Central memory CD8-positive, alpha-beta T cell (primary cell): Measurements from ENCODE around the gene SPOCD1.
A peak's percentile ranks its signal among the peaks of the same experiment; 100 is the strongest.

Experiments used
- ATAC-seq: fragments of 150-1000 bp; cut with Tn5 transposase; replicated peaks from 2 replicates; pipeline ENCODE4 v1.10.0; 2022; ENCODE audit warnings: mild to moderate bottlenecking, moderate FRiP score, moderate number of reproducible peaks; ENCODE audit not compliant: poor library complexity, severe bottlenecking; ENCODE audit errors: extremely low read depth
- DNase-seq, 2 donors: peaks; one replicate each; pipeline ENCODE4 v3.0.0; 2021; ENCODE audit warnings: low spot score in 2 of 2
- H3K27ac Mint-ChIP-seq: one replicate; pipeline ENCODE4 v1.8.0; 2022; ENCODE audit warnings: low read depth, mild to moderate bottlenecking, moderate library complexity, mixed read lengths
- H3K27me3 Mint-ChIP-seq: one replicate; pipeline ENCODE4 v1.8.0; 2022; ENCODE audit warnings: mixed read lengths
- H3K36me3 Mint-ChIP-seq: one replicate; pipeline ENCODE4 v1.8.0; 2022; ENCODE audit warnings: mild to moderate bottlenecking, moderate library complexity, mixed read lengths; ENCODE audit not compliant: insufficient read depth
- H3K4me1 Mint-ChIP-seq: one replicate; pipeline ENCODE4 v1.8.0; 2022; ENCODE audit warnings: mixed read lengths
- H3K4me3 Mint-ChIP-seq: one replicate; pipeline ENCODE4 v1.8.0; 2022; ENCODE audit warnings: mild to moderate bottlenecking, moderate library complexity, mixed read lengths
- H3K9me3 Mint-ChIP-seq: one replicate; pipeline ENCODE4 v1.8.0; 2022; ENCODE audit warnings: mixed read lengths

The SPOCD1 gene

GRCh38 chr1:31815752-31816500 lies at the start of gene SPOCD1:
SPOCD1 (minus strand) TSS chr1:31816022; CDS start chr1:31815333, 689 bp downstream.
- ATAC-seq (peak; percentile 81), DNase-seq (peak; percentile 63 to 70)
- Mint-ChIP-seq H3K9me3 (no peaks in the 10 kb centered on the region), H3K4me3 (no peak within 1 kb of the TSS), H3K27ac (peak within 1 kb of the TSS; percentile 41), H3K4me1 (peaks cover 17% of the 10 kb centered on the region), H3K27me3 (no peaks in the 10 kb centered on the region), H3K36me3 (peaks cover 4% of the 10 kb centered on the region)

GRCh38 chr1:31862071-31862470 lies 46.2 kb upstream of the SPOCD1 start:
- Mint-ChIP-seq H3K36me3 (peaks cover 1% of the 10 kb centered on the region), H3K4me1 (peaks cover 7% of the 10 kb centered on the region), H3K4me3 (no peak overlapping the region), H3K27me3 (no peaks in the 10 kb centered on the region), H3K9me3 (no peaks in the 10 kb centered on the region), H3K27ac (no peak overlapping the region)
- no peak for DNase-seq
- ATAC-seq, result no peak

GRCh38 chr1:31861346-31861745 lies 45.5 kb upstream of the SPOCD1 start:
- DNase-seq, result no peak
- Mint-ChIP-seq H3K4me3 (no peak overlapping the region), H3K27me3 (no peaks in the 10 kb centered on the region), H3K4me1 (no peaks in the 10 kb centered on the region), H3K36me3 (peaks cover 1% of the 10 kb centered on the region), H3K27ac (no peak overlapping the region), H3K9me3 (no peaks in the 10 kb centered on the region)
- no peak for ATAC-seq

GRCh38 chr1:31860581-31860980 lies 44.8 kb upstream of the SPOCD1 start:
- Mint-ChIP-seq H3K9me3 (no peaks in the 10 kb centered on the region), H3K27me3 (no peaks in the 10 kb centered on the region), H3K36me3 (peaks cover 1% of the 10 kb centered on the region), H3K27ac (no peak overlapping the region), H3K4me3 (no peak overlapping the region), H3K4me1 (no peaks in the 10 kb centered on the region)
- DNase-seq, result no peak
- ATAC-seq, result no peak

DNA sequence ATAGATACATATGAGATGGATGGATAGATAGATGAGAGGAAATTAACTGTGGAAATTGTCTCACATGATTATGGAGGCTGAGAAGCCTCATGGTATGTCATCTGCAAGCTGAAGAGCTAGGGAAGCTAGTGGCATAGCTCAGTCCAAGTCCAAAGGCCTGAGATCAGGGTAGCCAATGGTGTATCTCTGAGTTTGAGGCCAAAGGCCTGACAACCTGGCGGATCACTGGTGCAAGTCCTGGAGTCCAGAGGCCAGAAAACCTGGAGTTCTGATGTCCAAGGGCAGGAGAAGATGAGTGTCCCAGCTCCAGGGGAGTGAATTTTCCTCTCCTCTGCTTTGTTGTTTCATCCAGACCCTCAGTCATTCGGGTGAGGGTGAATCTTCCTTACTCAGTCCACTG lies 43.9 kb upstream of the SPOCD1 start:
- no peak overlapping the region for H3K4me3 Mint-ChIP-seq
- no peaks in the 10 kb centered on the region for H3K4me1 Mint-ChIP-seq
- H3K36me3 Mint-ChIP-seq, result peaks cover 1% of the 10 kb centered on the region

GRCh38 chr1:31859044-31859443 lies 43.2 kb upstream of the SPOCD1 start:
- no peak overlapping the region for H3K4me3 Mint-ChIP-seq
- H3K9me3 Mint-ChIP-seq, result no peaks in the 10 kb centered on the region
- ATAC-seq (no peak), DNase-seq (no peak)
- H3K4me1 Mint-ChIP-seq, result no peaks in the 10 kb centered on the region
- H3K27me3 Mint-ChIP-seq, result no peaks in the 10 kb centered on the region
- peaks cover 1% of the 10 kb centered on the region for H3K36me3 Mint-ChIP-seq
- no peak overlapping the region for H3K27ac Mint-ChIP-seq

More for the DNA sequence above, 43.9 kb upstream of the SPOCD1 start:
- DNase-seq (no peak), ATAC-seq (no peak)
- Mint-ChIP-seq H3K9me3 (no peaks in the 10 kb centered on the region), H3K27me3 (no peaks in the 10 kb centered on the region), H3K27ac (no peak overlapping the region)

DNA sequence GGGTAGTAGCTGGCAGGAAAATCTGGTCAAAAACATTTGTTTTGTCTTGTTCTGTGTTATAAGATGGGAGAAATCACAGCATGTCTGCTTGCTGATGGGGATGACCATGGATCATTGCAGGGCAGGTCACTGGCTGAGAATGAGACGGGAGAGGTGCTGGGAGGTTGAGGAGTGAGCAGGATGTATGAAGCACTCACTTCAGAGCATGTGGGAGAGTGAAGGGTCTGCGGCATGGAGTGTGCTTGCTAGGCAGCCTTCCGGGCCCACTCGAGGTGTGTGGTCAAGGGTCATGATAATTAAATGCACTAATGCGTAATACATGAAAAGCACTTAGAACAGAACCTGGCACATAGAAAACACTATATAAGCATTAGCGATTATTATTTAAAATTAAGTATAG lies 42.0 kb upstream of the SPOCD1 start:
- Mint-ChIP-seq H3K9me3 (no peaks in the 10 kb centered on the region), H3K27me3 (no peaks in the 10 kb centered on the region), H3K27ac (no peak overlapping the region), H3K4me1 (no peaks in the 10 kb centered on the region), H3K36me3 (peaks cover 1% of the 10 kb centered on the region), H3K4me3 (no peak overlapping the region)
- no peak for ATAC-seq
- DNase-seq, result no peak

DNA sequence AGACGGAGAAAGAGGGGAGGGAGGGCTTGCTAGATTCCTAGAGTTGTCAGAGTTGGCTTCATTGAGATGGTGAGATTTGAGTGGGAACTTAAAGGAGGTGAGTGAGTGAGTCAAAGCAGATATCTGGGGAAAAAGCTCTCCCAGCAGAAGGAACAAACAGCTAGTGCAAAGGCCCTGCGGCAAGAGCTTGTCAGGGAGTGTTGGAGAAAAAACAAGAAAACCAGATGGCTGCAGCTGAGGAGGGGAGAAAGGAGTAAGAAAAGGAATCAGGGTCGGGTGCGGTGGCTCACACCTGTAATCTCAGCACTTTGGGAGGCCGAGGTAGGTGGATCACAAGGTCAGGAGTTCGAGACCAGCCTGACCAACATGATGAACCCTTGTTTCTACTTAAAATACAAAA lies 40.3 kb upstream of the SPOCD1 start:
- H3K36me3 Mint-ChIP-seq, result no peaks in the 10 kb centered on the region
- no peak for ATAC-seq
- no peak overlapping the region for H3K27ac Mint-ChIP-seq
- no peak overlapping the region for H3K4me3 Mint-ChIP-seq
- H3K9me3 Mint-ChIP-seq, result no peaks in the 10 kb centered on the region
- no peak for DNase-seq
- no peaks in the 10 kb centered on the region for H3K27me3 Mint-ChIP-seq
- no peaks in the 10 kb centered on the region for H3K4me1 Mint-ChIP-seq

GRCh38 chr1:31855038-31855845 lies 39.4 kb upstream of the SPOCD1 start:
- Mint-ChIP-seq H3K9me3 (no peaks in the 10 kb centered on the region), H3K4me3 (no peak overlapping the region)
- DNase-seq, result no peak

GRCh38 chr1:31849653-31850052 lies 33.8 kb upstream of the SPOCD1 start:
- ATAC-seq (no peak), DNase-seq (no peak)
- Mint-ChIP-seq H3K27me3 (no peaks in the 10 kb centered on the region), H3K27ac (no peak overlapping the region), H3K4me3 (peak overlapping the region; percentile 64), H3K9me3 (no peaks in the 10 kb centered on the region), H3K36me3 (peaks cover 1% of the 10 kb centered on the region), H3K4me1 (peaks cover 53% of the 10 kb centered on the region)

More at GRCh38 chr1:31855038-31855845, 39.4 kb upstream of the SPOCD1 start:
- H3K27ac Mint-ChIP-seq, result no peak overlapping the region
- no peaks in the 10 kb centered on the region for H3K4me1 Mint-ChIP-seq
- no peak for ATAC-seq
- no peaks in the 10 kb centered on the region for H3K36me3 Mint-ChIP-seq
- H3K27me3 Mint-ChIP-seq, result no peaks in the 10 kb centered on the region

GRCh38 chr1:31848381-31848897 lies 32.6 kb upstream of the SPOCD1 start:
- Mint-ChIP-seq H3K4me1 (peaks cover 57% of the 10 kb centered on the region), H3K4me3 (peak overlapping the region; percentile 64), H3K36me3 (peaks cover 1% of the 10 kb centered on the region), H3K27me3 (no peaks in the 10 kb centered on the region), H3K27ac (peak overlapping the region; percentile 82), H3K9me3 (no peaks in the 10 kb centered on the region)
- peak; percentile 85 for ATAC-seq
- peak in 1 of 2 donors; percentile 20 for DNase-seq

GRCh38 chr1:31846484-31846883 lies 30.7 kb upstream of the SPOCD1 start:
- DNase-seq, result no peak
- ATAC-seq, result no peak
- Mint-ChIP-seq H3K9me3 (no peaks in the 10 kb centered on the region), H3K36me3 (peaks cover 1% of the 10 kb centered on the region), H3K27ac (peak overlapping the region; percentile 82), H3K4me1 (peaks cover 67% of the 10 kb centered on the region), H3K4me3 (peak overlapping the region; percentile 41), H3K27me3 (no peaks in the 10 kb centered on the region)

GRCh38 chr1:31843506-31843905 lies 27.7 kb upstream of the SPOCD1 start:
- DNase-seq, result no peak
- H3K36me3 Mint-ChIP-seq, result peaks cover 1% of the 10 kb centered on the region
- H3K27me3 Mint-ChIP-seq, result no peaks in the 10 kb centered on the region
- ATAC-seq, result no peak
- no peak overlapping the region for H3K4me3 Mint-ChIP-seq
- H3K9me3 Mint-ChIP-seq, result no peaks in the 10 kb centered on the region
- H3K27ac Mint-ChIP-seq, result no peak overlapping the region
- H3K4me1 Mint-ChIP-seq, result peaks cover 51% of the 10 kb centered on the region
